ENCODE measurements around the gene CDKN2AIPNL.

CDKN2AIPNL gene

GRCh38 chr5:134430001-134430569, 18.4 kb upstream of the CDKN2AIPNL start:
- POLR2A ChIA-PET = interaction anchor here (0.6 kb wide), 1 partner anchor 455 kb away, joined by 5 read pairs; no protein-coding TSS in a partner anchor
- no peak overlapping the region for H3K27ac ChIP-seq (ENCODE audit: extremely low read depth, low read depth, low read length)
- CTCF ChIA-PET = interaction anchor here (0.6 to 0.7 kb wide), 2 partner anchors 19 to 1134 kb away, joined by 3 to 4 read pairs; partner anchors contain the start of gene CDKN2AIPNL
- H3K36me3 ChIP-seq (ENCODE audit: control insufficient read depth in 2 of 2, insufficient read depth in 1 of 2, low read length in 2 of 2) = no peaks in the 10 kb centered on the region
- no peaks in the 10 kb centered on the region for H3K4me1 ChIP-seq (ENCODE audit: control insufficient read depth, insufficient read depth, low read length)
- H3K9me3 ChIP-seq (ENCODE audit: control insufficient read depth, insufficient read depth, low read depth, low read length) = no peaks in the 10 kb centered on the region
- H3K4me3 ChIP-seq (ENCODE audit: low read depth, low read length) = no peak overlapping the region
- TF ChIP-seq ZFP3 (tag by site-specific recombination; IDR thresholded peaks at IDR 0.05; ENCODE audit: low read depth) (no peak), ZNF350 (tag by site-specific recombination; IDR thresholded peaks at IDR 0.05) (no peak), OVOL3 (tag by site-specific recombination; IDR thresholded peaks at IDR 0.05) (no peak), PBX3 (CRISPR knock-in tag; IDR thresholded peaks at IDR 0.05) (no peak), SALL2 (tag by site-specific recombination; IDR thresholded peaks at IDR 0.05; ENCODE audit: borderline replicate concordance) (no peak), ZNF140 (tag by site-specific recombination; IDR thresholded peaks at IDR 0.05) (no peak), KLF1 (tag by site-specific recombination; IDR thresholded peaks at IDR 0.05) (no peak), ZBTB7A (tag by site-specific recombination; IDR thresholded peaks at IDR 0.05; ENCODE audit: low read depth) (no peak), GLIS1 (tag by site-specific recombination; IDR thresholded peaks at IDR 0.05) (no peak), WT1 (tag by site-specific recombination; IDR thresholded peaks at IDR 0.05) (no peak), OSR2 (tag by site-specific recombination; IDR thresholded peaks at IDR 0.05) (no peak), ZNF223 (tag by site-specific recombination; IDR thresholded peaks at IDR 0.05) (no peak)

DNA sequence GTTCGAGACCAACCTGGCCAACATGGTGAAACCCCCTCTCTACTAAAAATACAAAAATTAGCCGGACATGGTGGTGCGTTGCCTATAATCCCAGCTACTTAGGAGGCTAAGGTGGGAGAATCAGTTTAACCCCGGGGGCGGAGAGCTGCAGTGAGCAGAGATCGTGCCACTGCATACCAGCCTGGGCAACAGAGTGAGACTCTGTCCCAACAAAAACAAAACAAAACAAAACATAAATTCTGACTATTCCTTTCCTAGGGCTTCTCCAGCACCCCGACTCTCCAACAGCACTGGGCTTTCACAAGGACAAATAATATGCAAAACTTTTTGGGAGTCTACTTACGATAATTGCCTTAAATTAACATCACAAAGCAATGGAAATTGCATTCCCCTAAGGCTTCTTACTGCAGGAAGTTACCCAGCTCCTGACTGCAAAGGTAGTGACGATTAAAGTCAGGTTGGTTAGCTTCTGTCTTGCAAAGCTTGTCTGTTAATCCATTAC, 15.9 kb upstream of the CDKN2AIPNL start:
- no peaks in the 10 kb centered on the region for H3K9me3 ChIP-seq (ENCODE audit: control insufficient read depth, insufficient read depth, low read depth, low read length)
- H3K4me3 ChIP-seq (ENCODE audit: low read depth, low read length) = no peak overlapping the region
- TF ChIP-seq SCRT2 (tag by site-specific recombination; IDR thresholded peaks at IDR 0.05) (no peak), ZNF121 (tag by site-specific recombination; IDR thresholded peaks at IDR 0.05) (peak; percentile 27; the same call in 1 of the 2 replicates)
- POLR2A ChIA-PET = interaction anchor here (1.2 to 2.2 kb wide), 2 partner anchors 16 to 101 kb away, joined by 3 to 6 read pairs; partner anchors contain the start of gene CDKN2AIPNL
- H3K27ac ChIP-seq (ENCODE audit: extremely low read depth, low read depth, low read length) = no peak overlapping the region
- CTCF ChIA-PET = interaction anchor here (0.5 to 1.2 kb wide), 8 partner anchors 9 to 821 kb away, joined by 3 to 4 read pairs (median 4); partner anchors contain the start of genes CDKN2AIPNL and SKP1
- H3K36me3 ChIP-seq (ENCODE audit: control insufficient read depth in 2 of 2, insufficient read depth in 1 of 2, low read length in 2 of 2) = no peaks in the 10 kb centered on the region
- H3K4me1 ChIP-seq (ENCODE audit: control insufficient read depth, insufficient read depth, low read length) = no peaks in the 10 kb centered on the region

- no peak overlapping the region for H3K27ac ChIP-seq (ENCODE audit: extremely low read depth, low read depth, low read length)
- no peak overlapping the region for H3K4me3 ChIP-seq (ENCODE audit: low read depth, low read length)
- H3K9me3 ChIP-seq (ENCODE audit: control insufficient read depth, insufficient read depth, low read depth, low read length) = no peaks in the 10 kb centered on the region
- TF ChIP-seq ZNF571 (tag by site-specific recombination; IDR thresholded peaks at IDR 0.05) (no peak), SCRT2 (tag by site-specific recombination; IDR thresholded peaks at IDR 0.05) (0 out of 2 replicates have a peak, but pooled peaks have one; percentile 22)
- CTCF ChIA-PET = interaction anchor here (1.0 kb wide), 1 partner anchor 15 kb away, joined by 5 read pairs; the partner anchor contains the start of gene CDKN2AIPNL
- POLR2A ChIA-PET = interaction anchor here (2.2 kb wide), 1 partner anchor 15 kb away, joined by 6 read pairs; the partner anchor contains the start of gene CDKN2AIPNL
- H3K4me1 ChIP-seq (ENCODE audit: control insufficient read depth, insufficient read depth, low read length) = no peaks in the 10 kb centered on the region
- no peaks in the 10 kb centered on the region for H3K36me3 ChIP-seq (ENCODE audit: control insufficient read depth in 2 of 2, insufficient read depth in 1 of 2, low read length in 2 of 2)
Observed at GRCh38 chr5:134426361-134426760, 14.7 kb upstream of the CDKN2AIPNL start.

DNA sequence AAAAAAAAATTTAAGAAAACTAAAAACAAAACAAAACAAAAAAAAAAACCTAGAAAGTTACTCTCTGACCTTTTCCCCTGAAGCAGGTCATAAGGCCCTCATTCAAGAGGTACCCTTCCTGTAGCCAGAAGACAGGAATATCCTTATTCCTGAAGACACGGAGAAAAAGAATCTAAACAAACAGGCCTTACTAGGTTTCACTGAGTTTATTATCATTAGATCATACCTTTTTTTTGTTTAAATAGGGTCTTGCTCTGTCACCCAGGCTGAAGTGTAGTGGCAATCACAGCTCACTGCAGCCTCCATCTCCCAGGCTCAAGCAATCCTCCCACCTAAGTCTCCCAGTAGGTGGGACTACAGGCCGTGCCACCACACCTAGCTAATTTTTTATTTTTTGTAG, 11.7 kb upstream of the CDKN2AIPNL start:
- POLR2A ChIA-PET = no interaction called here
- Histone ChIP-seq H3K4me1 (ENCODE audit: control insufficient read depth, insufficient read depth, low read length) (no peaks in the 10 kb centered on the region), H3K27ac (ENCODE audit: extremely low read depth, low read depth, low read length) (no peak overlapping the region), H3K4me3 (ENCODE audit: low read depth, low read length) (no peak overlapping the region), H3K9me3 (ENCODE audit: control insufficient read depth, insufficient read depth, low read depth, low read length) (no peaks in the 10 kb centered on the region), H3K36me3 (ENCODE audit: control insufficient read depth in 2 of 2, insufficient read depth in 1 of 2, low read length in 2 of 2) (no peaks in the 10 kb centered on the region)
- CTCF ChIA-PET = interaction anchor here (0.5 kb wide), 1 partner anchor 88 kb away, joined by 5 read pairs; no protein-coding TSS in a partner anchor
- TF ChIP-seq MEIS1 (CRISPR knock-in tag; IDR thresholded peaks at IDR 0.05; ENCODE audit: borderline replicate concordance) (no peak), OSR2 (tag by site-specific recombination; IDR thresholded peaks at IDR 0.05) (no peak), ZNF211 (tag by site-specific recombination; IDR thresholded peaks at IDR 0.05; ENCODE audit: low read depth) (no peak), ZNF121 (tag by site-specific recombination; IDR thresholded peaks at IDR 0.05) (no peak), ZNF146 (tag by site-specific recombination; IDR thresholded peaks at IDR 0.05) (no peak), ZNF292 (tag by site-specific recombination; IDR thresholded peaks at IDR 0.05; ENCODE audit: borderline replicate concordance, low read depth) (no peak), ZNF558 (tag by site-specific recombination; IDR thresholded peaks at IDR 0.05) (no peak), ZNF398 (tag by site-specific recombination; IDR thresholded peaks at IDR 0.05) (no peak)
- TF ChIP-seq, protein P1, sequence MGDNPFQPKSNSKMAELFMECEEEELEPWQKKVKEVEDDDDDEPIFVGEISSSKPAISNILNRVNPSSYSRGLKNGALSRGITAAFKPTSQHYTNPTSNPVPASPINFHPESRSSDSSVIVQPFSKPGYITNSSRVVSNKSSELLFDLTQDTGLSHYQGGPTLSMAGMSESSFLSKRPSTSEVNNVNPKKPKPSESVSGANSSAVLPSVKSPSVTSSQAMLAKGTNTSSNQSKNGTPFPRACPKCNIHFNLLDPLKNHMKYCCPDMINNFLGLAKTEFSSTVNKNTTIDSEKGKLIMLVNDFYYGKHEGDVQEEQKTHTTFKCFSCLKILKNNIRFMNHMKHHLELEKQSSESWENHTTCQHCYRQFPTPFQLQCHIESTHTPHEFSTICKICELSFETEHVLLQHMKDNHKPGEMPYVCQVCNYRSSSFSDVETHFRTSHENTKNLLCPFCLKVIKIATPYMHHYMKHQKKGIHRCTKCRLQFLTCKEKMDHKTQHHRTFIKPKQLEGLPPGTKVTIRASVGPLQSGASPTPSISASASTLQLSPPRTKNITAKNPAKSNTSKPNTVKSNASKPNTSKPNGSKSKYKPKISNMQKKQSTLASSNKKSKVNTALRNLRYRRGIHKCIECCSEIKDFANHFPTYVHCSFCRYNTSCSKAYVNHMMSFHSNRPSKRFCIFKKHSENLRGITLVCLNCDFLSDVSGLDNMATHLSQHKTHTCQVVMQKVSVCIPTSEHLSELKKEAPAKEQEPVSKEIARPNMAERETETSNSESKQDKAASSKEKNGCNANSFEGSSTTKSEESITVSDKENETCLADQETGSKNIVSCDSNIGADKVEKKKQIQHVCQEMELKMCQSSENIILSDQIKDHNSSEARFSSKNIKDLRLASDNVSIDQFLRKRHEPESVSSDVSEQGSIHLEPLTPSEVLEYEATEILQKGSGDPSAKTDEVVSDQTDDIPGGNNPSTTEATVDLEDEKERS (tag by site-specific recombination; IDR thresholded peaks at IDR 0.05) = no peak

All from HEK293 (cell line).